GM21381 (cell line): ENCODE measurements around the gene STX8.
"Not testable (repeated sequence)": the region's sequence is repeated elsewhere in the genome, so short reads cannot be mapped to it uniquely, and the experiment has no call there.

ENCODE experiments used
- ATAC-seq: cut with Tn5 transposase; IDR thresholded peaks from one replicate; pipeline ENCODE4 v1.9.1; 2021; ENCODE audit warnings: mild to moderate bottlenecking, moderate library complexity; ENCODE audit not compliant: unreplicated experiment

The STX8 gene

DNA sequence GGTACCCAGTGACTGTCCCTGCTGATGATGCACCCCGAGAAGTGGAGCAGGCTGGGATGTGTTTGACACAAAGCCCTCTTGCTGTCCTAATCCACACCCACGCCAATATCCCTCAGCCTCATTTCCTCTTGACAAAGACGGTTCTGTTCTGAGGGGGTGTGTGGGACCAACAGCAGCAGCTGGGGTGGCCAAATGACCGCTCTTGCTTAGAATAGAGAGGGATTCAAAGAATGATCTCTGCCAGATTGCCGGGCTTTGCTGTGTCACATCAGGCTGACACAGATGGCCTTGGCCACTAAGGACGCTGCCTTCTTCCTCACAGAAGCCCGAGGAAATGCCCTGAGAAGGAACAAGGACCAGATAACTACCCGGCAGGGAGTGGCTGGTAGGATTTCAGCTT lies 303.6 kb downstream of the STX8 start:
- ATAC-seq: no peak

GRCh38 chr17:9270921-9271320 lies 304.7 kb downstream of the STX8 start:
- no peak for ATAC-seq

DNA sequence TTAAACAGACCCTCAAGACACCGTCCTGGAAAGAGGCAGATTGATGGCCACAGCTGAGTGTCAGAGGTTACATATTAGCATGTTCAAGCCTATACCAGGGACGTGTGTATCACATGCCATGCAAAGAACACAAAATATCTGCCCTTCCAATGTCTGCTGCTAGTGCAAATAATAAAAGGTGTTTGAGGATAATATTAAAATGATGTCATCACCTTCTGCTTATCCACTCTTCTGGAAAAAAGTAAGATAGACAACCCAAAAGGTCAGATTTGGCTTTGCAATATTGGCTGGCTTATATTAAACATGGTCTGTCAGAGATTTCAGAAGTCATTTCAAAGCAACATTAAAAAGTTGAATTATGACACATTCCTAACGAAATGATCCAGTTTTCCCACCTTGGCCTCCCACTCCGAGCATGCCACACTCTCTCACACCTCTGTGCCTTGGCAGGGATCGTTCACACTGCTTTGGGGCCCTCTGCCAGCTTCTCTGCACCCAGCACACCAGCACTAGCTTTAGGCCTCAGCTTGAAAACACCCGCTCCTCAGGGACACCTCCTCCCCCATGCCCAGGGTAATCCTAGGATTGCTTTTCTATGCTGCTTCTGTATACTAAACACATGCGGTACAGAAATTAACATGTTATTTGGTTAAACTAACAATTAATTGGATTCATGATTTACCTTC lies 306.1 kb downstream of the STX8 start:
- ATAC-seq: no peak

GRCh38 chr17:9268546-9268945 lies 307.1 kb downstream of the STX8 start:
- no peak for ATAC-seq

DNA sequence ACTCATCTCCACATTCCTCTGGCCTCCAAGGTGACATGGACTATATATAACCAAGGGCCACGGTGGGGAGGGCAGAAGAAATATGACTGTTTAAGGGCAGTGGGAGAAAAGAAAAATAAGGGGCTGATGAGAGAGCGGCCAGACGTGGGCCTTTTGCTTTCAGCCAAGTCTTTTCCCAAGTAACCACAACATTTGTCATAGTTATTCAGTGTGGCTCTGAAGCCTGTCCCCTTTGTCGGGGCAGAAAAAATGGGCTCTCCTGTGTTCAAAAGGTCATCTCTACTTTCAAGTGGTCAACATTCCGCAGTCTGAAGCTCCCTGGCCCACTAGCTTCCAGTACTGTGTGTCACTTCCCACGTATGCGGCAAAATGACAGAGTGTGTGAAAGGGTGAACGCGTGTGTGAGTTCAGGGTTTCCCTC lies 308.9 kb downstream of the STX8 start:
- no peak for ATAC-seq

DNA sequence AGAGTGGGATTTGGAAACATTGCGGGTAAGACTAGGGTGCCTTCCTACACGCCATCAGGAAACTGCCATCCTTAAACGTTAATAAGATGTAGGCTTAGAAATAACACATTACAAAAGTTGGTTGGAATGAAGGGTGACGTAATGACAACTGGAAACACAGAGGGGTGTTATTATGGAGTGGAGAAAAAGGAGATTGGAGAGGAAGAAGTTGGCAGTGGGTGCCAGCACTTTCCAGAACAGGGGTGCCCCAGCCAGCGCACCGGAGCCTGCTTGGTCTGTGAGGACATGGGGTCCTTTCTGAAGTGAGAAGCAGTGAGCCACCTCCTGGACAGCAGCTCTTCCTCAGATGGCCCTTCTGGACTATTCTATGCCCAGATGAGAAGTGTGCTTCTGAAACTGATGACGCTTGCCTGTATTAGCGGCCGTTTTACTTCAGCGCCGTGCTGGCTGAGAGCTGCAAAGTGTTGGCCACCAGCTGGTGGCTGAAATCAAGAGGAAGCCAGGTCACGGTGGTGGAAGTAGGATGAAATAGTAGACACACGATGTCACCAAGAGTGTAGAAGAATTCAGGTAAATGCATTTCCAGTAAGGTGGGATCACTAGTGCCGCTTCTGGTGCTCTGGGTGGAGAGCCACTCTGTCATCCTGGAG lies 309.5 kb downstream of the STX8 start:
- no peak for ATAC-seq

- no peak for ATAC-seq
Measured at GRCh38 chr17:9261081-9262012, 314.3 kb downstream of the STX8 start.

DNA sequence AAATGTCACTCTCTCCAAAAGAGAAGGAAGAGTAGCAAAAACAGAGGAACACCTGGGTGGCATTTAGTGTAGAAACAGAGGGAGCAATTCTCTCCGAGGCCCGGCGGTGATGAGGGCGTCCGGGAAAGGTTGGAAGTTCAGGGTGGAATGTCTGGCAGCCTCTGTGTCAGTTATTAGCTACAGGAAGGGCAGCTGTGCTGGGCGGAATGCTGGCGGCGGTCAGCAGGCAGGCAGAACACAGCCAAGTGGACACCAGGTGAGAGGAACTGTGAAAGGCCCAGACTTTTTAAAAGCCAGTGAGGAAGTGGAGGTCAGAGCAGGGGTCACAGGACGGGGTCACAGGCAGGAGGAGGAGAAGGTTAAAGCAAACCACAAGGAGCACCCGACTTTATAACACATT lies 316.2 kb downstream of the STX8 start:
- ATAC-seq: no peak

GRCh38 chr17:9258115-9259015 lies 317.3 kb downstream of the STX8 start:
- no peak for ATAC-seq

- ATAC-seq: not testable (repeated sequence)
Measured at GRCh38 chr17:9257630-9257965, 318.0 kb downstream of the STX8 start.

GRCh38 chr17:9256751-9257629 lies 318.6 kb downstream of the STX8 start:
- no peak for ATAC-seq

DNA sequence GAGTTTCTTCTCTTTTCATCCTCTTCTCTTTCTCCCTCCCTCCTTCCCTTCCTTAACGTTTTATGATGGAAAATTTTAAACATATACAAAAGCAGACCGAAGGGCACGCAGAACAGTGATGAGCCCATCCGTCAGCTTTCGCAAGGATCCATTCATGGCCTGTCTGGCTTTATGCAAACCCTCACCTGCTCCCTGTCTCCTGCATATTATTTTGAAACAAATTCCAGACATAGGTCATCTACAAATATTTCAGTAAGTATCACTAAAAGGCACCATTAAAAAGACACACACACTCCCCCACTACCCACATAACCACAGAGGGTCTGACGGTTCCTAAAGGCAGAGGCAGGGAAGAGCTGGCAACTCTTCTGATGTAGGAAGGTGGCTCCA lies 319.3 kb downstream of the STX8 start:
- ATAC-seq: no peak

GRCh38 chr17:9255833-9256232 lies 319.8 kb downstream of the STX8 start:
- no peak for ATAC-seq

- ATAC-seq: no peak
Measured at GRCh38 chr17:9254841-9255240, 320.8 kb downstream of the STX8 start.

GRCh38 chr17:9253308-9253707 lies 322.3 kb downstream of the STX8 start:
- no peak for ATAC-seq

GRCh38 chr17:9251273-9251672 lies 324.3 kb downstream of the STX8 start:
- ATAC-seq: no peak

- no peak for ATAC-seq
Measured at GRCh38 chr17:9249245-9249953, 326.2 kb downstream of the STX8 start.

DNA sequence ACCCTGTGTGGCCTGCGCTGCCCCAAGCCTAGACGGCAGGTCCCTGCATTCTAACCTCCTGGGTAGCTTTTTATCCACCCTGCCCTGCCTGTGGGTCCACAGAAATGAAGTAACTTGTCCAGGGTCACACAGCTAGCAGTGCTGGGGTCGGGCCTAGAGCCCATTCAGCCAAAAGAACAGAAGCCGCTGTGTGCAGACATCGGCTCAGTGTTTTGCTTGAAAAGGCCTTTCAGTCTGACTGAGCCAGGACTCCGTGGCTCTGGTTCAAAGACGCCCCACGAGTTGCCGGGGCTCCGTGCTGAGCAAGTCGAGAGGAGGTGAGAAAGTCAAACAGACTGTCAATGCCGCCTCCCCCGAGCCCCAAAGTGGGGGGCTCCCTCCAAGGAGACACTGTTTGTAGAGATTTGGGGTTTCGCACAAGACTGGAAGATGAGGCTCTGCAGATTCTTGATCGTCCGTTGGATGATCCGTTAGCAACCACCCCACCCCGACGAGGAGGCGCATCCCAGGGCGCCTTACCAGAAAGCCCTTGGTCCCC lies 328.1 kb downstream of the STX8 start:
- ATAC-seq: no peak
